Measurements from ENCODE around the gene ANKRD10. TPM values are rescaled to one million over a fixed set of nuclear protein-coding genes. Genes with fewer than 3 reads are reported as not detected.

Gene ANKRD10
- total RNA-seq, 1 donor from 2014 or later: 212 TPM

DNA sequence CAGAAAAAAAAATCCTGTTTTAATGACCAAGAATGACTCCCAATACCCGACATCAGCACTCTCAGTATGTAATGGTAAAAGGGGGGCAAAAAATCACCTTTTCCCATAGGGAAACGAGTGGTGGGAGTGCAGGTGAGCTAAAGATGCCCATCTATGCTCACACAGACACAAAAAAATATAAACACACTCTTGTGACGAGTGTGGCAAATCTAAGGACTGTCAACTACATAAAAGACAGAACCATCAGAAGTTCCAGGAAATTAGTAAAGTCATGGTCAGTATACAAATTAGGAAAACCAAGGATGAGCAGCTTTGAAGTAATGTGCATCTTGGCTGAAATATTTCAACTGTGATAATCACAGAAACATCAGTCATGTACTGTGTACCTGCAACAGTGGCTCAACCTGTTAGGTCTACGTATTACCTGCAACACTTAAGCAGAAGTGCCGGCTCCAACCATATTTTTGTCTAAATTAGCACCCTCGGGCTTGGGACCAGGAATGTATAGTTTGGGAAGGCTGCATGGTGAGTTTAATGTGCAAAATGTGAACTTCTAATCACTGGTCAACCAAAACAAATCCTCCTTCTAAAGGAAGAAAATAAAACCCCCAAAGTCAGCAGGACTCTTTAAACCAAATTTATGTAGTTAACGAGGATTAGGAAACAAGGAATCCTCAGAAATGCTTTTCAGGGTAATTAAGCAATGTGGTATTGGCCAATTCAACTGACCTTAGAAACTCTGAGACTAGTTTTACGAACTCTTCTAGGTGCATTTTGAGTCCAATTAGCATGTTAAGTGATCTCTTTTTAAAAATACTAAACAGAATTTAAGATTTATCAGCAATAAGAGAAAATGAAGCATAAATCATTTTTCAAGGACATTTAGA is 24.3 kb downstream of the ANKRD10 start:
- no peaks in the 10 kb centered on the region for H3K36me3 ChIP-seq
- Mint-ChIP-seq H3K9me3 (no peaks in the 10 kb centered on the region), H3K4me3 (no peak overlapping the region), H3K27me3 (ENCODE audit: insufficient read depth, low read depth) (peaks cover 5% of the 10 kb centered on the region), H3K27ac (no peak overlapping the region), H3K4me1 (peaks cover 35% of the 10 kb centered on the region), H3K36me3 (peaks cover 20% of the 10 kb centered on the region)
- no peak overlapping the region for H2AFZ ChIP-seq (replicated peaks)
- H3K4me3 ChIP-seq: no peak overlapping the region
- H3K4me1 ChIP-seq: peaks cover 59% of the 10 kb centered on the region
- H4K20me1 ChIP-seq (ENCODE audit: low read depth): peaks cover 51% of the 10 kb centered on the region
- TF ChIP-seq, protein P1, sequence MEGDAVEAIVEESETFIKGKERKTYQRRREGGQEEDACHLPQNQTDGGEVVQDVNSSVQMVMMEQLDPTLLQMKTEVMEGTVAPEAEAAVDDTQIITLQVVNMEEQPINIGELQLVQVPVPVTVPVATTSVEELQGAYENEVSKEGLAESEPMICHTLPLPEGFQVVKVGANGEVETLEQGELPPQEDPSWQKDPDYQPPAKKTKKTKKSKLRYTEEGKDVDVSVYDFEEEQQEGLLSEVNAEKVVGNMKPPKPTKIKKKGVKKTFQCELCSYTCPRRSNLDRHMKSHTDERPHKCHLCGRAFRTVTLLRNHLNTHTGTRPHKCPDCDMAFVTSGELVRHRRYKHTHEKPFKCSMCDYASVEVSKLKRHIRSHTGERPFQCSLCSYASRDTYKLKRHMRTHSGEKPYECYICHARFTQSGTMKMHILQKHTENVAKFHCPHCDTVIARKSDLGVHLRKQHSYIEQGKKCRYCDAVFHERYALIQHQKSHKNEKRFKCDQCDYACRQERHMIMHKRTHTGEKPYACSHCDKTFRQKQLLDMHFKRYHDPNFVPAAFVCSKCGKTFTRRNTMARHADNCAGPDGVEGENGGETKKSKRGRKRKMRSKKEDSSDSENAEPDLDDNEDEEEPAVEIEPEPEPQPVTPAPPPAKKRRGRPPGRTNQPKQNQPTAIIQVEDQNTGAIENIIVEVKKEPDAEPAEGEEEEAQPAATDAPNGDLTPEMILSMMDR (IDR thresholded peaks at IDR 0.05): no peak
- TF ChIP-seq EZH2phosphoT487 (IDR thresholded peaks at IDR 0.05) (no peak), EZH2 (IDR thresholded peaks at IDR 0.05) (no peak)
- no peaks in the 10 kb centered on the region for H3K27me3 ChIP-seq
- no peak for DNase-seq (ENCODE audit: low spot score)
- peak overlapping the region; percentile 31 for H3K4me2 ChIP-seq
- H3K9ac ChIP-seq: no peak overlapping the region
- H3K27ac ChIP-seq: peak overlapping the region; percentile 35
- no peaks in the 10 kb centered on the region for H3K9me3 ChIP-seq (ENCODE audit: low read depth)
- H3F3A ChIP-seq (ENCODE audit: low read depth): peaks cover 50% of the 10 kb centered on the region
- H3K79me2 ChIP-seq (ENCODE audit: low read depth): peaks cover 2% of the 10 kb centered on the region

DNA sequence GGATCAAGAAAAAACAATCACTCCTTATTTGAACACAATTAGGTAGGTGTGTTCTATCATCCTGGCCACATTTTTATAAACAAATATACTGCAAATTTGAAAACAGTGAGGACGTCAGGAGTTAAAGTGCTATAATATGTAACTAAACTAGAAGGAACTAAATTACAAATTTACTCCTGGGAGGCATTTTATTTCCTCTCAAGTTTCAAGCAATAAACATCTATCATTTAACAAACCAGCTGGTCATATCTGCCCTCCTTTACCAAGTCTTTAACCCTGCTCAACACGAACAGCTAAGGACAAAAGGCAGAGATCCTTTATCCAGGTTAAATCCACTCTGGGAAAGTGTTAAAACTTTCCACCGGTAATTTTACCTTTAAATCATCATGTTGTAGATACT is 26.5 kb downstream of the ANKRD10 start:
- Histone ChIP-seq H3F3A (ENCODE audit: low read depth) (peaks cover 50% of the 10 kb centered on the region), H3K79me2 (ENCODE audit: low read depth) (no peaks in the 10 kb centered on the region), H3K4me3 (no peak overlapping the region), H3K27ac (peak overlapping the region; percentile 81), H3K36me3 (no peaks in the 10 kb centered on the region), H3K27me3 (no peaks in the 10 kb centered on the region), H2AFZ (replicated peaks) (no peak overlapping the region), H4K20me1 (ENCODE audit: low read depth) (peaks cover 49% of the 10 kb centered on the region), H3K4me1 (peaks cover 62% of the 10 kb centered on the region), H3K4me2 (peak overlapping the region; percentile 50), H3K9me3 (ENCODE audit: low read depth) (no peaks in the 10 kb centered on the region), H3K9ac (no peak overlapping the region)
- no peak for TF ChIP-seq EZH2 (IDR thresholded peaks at IDR 0.05)
- TF ChIP-seq EZH2phosphoT487 (IDR thresholded peaks at IDR 0.05): no peak
- TF ChIP-seq, protein P1 (IDR thresholded peaks at IDR 0.05): no peak
- no peak overlapping the region for H3K4me3 Mint-ChIP-seq
- H3K27ac Mint-ChIP-seq: peak overlapping the region; percentile 87
- H3K27me3 Mint-ChIP-seq (ENCODE audit: insufficient read depth, low read depth): peaks cover 5% of the 10 kb centered on the region
- peaks cover 51% of the 10 kb centered on the region for H3K4me1 Mint-ChIP-seq
- no peak for DNase-seq (ENCODE audit: low spot score)
- peaks cover 14% of the 10 kb centered on the region for H3K36me3 Mint-ChIP-seq
- no peaks in the 10 kb centered on the region for H3K9me3 Mint-ChIP-seq

DNA sequence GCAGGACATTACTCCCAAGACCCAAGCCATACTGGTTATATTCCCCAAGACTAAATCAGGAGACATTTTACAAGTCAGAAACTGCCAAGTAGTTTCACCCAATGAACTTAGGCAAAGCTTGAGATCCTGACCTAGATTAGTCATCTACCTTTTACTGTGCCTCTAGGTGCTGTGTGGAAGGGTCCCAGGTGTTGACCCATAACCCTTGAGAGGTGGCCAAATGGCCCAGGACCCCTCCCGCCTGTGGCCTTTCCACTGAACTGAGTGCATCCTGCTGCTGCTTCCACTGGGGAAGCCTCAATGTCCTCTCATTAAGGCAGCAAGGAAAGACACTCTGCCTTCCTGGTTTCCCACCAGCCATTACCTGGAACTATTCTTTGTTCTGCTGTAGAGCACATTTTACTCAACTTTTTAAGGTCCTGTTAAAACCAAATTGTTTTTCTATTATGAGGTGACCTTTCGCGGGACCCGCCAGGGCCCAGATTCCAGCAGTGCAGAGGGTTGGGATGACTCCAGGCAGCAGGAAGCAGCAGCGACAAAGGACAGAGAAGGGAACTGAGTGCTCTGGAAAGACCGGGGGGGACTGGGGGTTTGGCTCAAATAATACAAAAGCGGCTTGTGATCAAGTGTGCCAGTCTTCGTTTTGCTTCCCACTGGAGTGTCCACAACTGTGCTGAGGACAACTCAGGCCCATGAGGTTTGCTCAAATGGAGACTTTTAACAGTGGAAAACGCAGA is 27.1 kb downstream of the ANKRD10 start:
- H3K4me1 ChIP-seq: peaks cover 62% of the 10 kb centered on the region
- H3K4me3 Mint-ChIP-seq: no peak overlapping the region
- no peaks in the 10 kb centered on the region for H3K9me3 Mint-ChIP-seq
- peak overlapping the region; percentile 87 for H3K27ac Mint-ChIP-seq
- H3F3A ChIP-seq (ENCODE audit: low read depth): peaks cover 50% of the 10 kb centered on the region
- H3K4me1 Mint-ChIP-seq: peaks cover 51% of the 10 kb centered on the region
- peaks cover 49% of the 10 kb centered on the region for H4K20me1 ChIP-seq (ENCODE audit: low read depth)
- H3K27me3 Mint-ChIP-seq (ENCODE audit: insufficient read depth, low read depth): peaks cover 5% of the 10 kb centered on the region
- TF ChIP-seq, protein P1 (IDR thresholded peaks at IDR 0.05): no peak
- TF ChIP-seq EZH2phosphoT487 (IDR thresholded peaks at IDR 0.05): no peak
- no peak for TF ChIP-seq EZH2 (IDR thresholded peaks at IDR 0.05)
- peak overlapping the region; percentile 50 for H3K4me2 ChIP-seq
- peak; percentile 37 for DNase-seq (ENCODE audit: low spot score)
- no peaks in the 10 kb centered on the region for H3K27me3 ChIP-seq
- no peaks in the 10 kb centered on the region for H3K79me2 ChIP-seq (ENCODE audit: low read depth)
- H3K9me3 ChIP-seq (ENCODE audit: low read depth): no peaks in the 10 kb centered on the region
- H2AFZ ChIP-seq (replicated peaks): no peak overlapping the region
- H3K27ac ChIP-seq: peak overlapping the region; percentile 81
- peaks cover 9% of the 10 kb centered on the region for H3K36me3 Mint-ChIP-seq
- H3K9ac ChIP-seq: no peak overlapping the region
- H3K36me3 ChIP-seq: no peaks in the 10 kb centered on the region
- H3K4me3 ChIP-seq: no peak overlapping the region
